Nucleus accumbens (tissue), 56 donors: ENCODE measurements around the gene SH3YL1.

ENCODE experiments used
- DNase-seq, 56 donors: peaks; one replicate each; lab custom pipeline; 2025; lab: John Stamatoyannopoulos, UW

SH3YL1 gene

GRCh38 chr2:259789-260331, 4.0 kb downstream of the SH3YL1 start:
- DNase-seq: no peak

DNA sequence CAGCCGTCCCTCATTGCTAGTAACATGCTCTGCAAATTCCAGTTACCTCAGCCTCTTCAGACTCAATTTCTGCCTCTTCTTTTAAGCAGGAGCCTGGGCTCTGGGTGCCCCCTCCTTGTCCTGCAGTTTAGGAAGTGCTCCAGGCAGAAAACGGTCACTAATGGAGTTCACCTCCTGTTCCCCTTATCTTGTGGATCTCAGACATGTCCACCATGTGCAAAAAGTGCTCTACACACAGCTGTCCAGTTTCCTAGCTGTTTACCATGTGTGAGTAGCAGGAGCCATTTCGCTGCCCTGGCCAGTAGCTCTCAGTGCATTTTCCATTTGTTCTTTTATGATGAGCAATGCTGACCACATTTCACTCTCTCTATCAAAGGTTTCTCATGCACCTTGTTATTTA, 4.9 kb downstream of the SH3YL1 start:
- DNase-seq: no peak

- DNase-seq: no peak
Observed at GRCh38 chr2:257842-258241, 6.0 kb downstream of the SH3YL1 start.

GRCh38 chr2:257429-257828, 6.4 kb downstream of the SH3YL1 start:
- no peak for DNase-seq

DNA sequence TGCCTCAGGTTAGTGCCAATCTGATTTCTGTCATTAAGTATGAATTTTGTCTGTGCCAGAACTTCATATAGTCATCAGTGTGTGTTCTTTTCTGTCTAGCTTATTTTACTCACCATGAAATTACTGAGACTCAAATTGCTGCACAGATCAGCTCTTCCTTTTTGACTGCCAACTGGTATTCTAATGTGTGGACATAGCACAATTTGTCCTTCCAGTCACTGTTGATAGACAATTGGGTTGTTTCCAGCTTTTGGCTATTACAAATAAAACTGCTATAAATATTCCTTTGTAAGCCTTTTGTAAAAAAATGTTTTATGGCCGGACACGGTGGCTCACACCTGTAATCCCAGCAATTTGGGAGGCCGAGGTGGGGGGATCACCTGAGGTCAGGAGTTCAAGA, 7.7 kb downstream of the SH3YL1 start:
- DNase-seq: no peak

GRCh38 chr2:255195-255594, 8.6 kb downstream of the SH3YL1 start:
- DNase-seq: no peak

DNA sequence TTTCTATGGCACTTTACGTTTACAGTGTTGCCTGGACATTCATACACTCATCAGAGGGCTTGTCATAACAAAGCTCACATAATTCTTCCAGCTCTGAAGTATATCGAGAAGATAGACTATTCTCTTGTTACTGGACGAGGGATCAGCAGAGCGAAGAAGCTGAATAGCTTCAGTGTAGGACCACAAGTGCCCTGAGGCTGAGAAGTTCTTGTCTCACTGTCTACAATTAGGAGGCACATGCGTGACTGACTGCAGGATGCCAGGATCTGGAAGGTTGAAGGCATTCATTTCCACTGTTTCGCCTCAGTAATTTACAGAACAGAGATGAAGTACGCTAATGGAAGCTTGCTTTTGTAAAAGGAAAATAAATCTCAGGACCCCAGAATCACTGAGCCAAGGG, 9.6 kb downstream of the SH3YL1 start:
- no peak for DNase-seq

- DNase-seq: no peak
Observed at GRCh38 chr2:253202-253638, 10.6 kb downstream of the SH3YL1 start.

DNA sequence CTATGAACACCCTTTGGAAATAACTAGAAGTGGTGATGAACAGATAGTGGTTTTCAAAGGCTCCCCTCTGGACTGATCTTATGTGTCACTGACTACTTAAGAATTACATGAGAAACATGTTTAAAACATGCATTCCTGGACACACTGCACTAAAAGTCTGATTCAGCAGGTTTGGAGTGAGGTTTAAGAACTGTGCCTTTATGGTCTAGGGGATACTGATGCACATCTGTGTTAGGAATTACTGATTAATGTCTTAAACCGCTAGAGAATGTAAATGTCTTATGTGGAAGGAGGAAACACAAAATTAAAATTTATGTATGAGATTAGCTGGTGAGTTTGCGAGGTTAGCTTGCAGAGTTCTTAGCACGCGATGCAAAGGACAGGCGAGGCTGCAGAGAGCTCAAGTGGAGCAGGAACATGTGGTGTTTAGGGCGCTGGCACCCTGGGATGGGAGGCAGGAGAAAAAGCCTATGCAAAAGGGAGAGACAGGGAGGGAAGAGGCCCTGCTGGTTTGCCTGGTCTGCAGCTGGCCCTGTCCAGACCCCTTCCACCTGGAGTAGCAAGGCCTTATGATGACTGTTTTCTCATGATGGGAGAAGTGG, 11.7 kb downstream of the SH3YL1 start:
- no peak for DNase-seq

- no peak for DNase-seq
Observed at GRCh38 chr2:249538-250042, 14.2 kb downstream of the SH3YL1 start.

DNA sequence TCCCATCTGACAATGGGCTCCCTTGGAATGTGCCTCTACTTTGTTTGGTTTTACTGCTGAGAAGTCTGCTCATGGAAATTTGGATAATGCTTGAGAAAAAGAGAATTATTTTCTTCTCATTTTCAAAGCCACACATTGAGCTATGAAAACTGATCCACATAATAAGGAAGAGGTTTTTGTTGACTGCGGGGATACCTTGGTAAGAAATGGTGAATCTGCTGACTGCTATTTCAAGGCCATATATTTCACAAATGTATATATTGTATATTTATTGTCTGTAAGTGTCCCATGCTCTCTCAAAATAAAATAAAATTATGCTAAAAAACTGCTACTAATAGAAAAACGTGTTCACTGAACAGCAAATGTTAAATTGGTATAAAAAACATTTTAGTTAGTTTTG, 15.1 kb downstream of the SH3YL1 start:
- no peak for DNase-seq

DNA sequence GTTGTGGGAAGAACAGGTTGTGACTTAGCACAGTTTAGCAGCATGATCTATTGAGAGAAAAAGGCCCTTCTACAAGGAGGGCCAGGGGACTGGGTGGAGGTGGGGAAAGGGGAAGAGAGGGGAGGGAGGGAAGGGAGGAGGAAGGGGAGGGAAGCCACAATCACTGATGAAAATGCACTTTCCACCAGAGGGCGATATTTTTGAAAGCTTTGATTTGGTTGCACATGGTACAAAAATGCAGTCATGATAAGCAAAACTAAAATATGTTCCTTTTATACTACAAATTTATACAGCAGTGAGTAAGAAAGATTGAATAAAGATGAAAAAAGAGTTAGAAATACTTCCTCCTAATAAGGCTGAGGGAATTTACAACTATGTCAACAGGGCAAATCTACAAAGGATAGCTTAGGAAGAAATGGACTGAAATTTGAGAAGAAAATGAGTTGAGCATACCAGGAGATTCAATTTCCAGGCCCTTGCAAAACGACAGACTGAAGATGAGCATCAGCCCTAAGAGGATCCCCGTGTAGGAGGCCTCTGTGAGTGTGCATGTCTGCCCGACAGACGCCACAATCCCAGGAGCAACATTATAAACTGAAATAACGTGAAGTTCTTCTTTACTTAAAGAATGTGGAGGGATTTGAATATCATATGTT, 17.2 kb downstream of the SH3YL1 start:
- DNase-seq: peak in 2 of 56 donors; percentile 20 to 21

- no peak for DNase-seq
Observed at GRCh38 chr2:244547-244946, 19.3 kb downstream of the SH3YL1 start.

DNA sequence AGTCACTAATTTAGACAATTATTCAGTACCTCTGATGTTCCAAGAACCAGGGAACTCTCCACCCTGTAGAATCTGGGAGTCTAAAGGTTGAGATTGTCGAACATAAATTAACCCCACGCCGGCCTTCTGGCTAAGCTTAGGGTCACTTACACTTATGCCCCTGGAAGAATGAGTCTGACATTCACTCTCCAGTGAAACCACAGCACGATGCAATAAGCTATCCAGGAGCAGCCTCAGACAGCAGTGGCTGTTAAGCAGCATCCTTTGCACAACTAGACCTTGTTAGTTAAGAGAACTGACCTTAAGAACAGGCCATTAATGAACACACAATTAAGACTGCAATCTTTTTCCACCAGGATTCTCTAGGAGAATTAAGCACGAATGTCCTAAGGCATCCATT, 25.0 kb downstream of the SH3YL1 start:
- DNase-seq: peak in 1 of 56 donors; percentile 16

DNA sequence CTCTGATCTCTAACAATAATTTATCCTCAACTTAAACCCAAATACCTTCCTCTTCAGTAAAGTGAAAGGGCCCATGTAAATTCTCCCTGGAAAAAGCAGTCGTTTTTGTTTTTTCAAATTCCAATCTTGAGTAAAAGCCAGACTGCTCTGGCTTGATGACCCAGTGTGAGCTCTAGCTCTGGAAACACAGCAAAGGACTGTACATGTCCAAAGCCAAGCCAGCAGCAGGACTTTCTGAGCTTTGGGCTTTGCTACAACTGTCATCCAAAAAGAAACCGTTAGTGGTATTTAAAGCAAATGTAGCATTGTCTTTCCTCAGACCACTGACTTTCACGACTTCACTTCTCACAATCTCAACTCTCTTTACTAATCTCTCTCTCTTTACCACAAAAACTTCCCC, 25.4 kb downstream of the SH3YL1 start:
- DNase-seq: peak in 4 of 56 donors; percentile 14 to 27 (median 22)

DNA sequence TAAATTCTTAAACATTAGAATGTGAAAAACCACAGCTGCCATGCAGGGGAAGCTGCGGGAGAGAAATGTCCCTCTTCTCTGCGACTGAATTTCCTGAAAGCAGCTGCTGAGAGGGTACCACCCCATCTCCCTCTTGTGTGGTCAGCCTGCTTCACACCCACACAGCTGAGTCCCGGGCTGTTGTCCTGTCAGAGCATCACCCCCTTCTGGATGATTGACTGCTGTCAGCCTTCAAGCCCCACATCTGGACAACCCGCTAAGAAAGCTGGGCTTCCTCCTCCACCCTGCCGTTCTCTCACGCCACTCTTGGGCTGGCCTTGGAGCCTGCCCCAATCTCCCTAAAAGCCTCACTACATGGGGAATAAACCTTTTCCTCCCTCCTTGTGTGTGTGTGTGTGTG, 26.0 kb downstream of the SH3YL1 start:
- peak in 13 of 56 donors; percentile 14 to 46 (median 25) for DNase-seq

DNA sequence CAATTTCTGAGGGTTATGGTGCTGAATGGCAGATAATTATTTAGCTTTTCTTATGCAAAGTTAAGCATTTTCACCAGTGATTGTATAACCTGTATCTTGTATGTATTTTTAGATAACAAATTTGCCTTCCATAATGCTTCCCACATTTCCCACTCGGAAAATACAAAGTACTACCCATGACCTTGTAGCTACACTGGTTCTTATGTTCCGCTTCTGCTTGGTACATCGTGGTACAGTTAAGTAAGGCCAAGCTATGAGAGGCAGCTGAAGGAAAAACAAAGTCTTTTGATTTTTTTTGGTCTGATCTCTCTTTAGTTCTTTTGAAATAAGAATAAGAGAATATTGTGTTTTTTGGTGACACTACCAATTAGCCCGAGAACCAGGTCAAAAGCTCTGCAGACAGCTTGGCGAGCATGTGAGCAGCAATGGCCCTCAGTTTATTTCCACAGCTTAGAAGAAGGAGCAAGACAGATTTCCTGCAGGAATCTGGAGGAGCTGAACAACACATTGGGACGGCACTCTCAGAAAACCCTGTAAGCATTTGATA, 26.8 kb downstream of the SH3YL1 start:
- DNase-seq: no peak

- no peak for DNase-seq
Observed at GRCh38 chr2:234421-234820, 29.4 kb downstream of the SH3YL1 start.

DNA sequence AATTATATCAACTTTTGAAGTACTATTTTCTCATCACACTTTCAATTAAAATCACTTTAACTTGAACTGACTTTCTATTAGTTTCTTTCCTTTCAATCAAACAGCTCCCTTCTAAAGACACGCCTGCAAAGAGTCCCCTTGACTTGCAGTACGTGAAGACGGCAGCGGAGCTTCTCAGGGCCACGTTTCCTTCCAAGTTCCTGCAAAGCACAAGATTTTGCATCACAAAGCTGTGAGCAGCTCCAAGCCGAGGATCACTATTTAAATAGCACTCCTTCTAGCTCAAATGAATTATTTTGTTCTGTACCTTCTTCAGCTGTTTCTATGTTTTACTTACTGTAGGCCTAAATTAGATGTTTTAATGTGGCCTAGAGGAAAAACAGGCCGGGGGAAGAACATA, 30.8 kb downstream of the SH3YL1 start:
- no peak for DNase-seq

GRCh38 chr2:231521-232185, 32.2 kb downstream of the SH3YL1 start:
- peak in 44 of 56 donors; percentile 28 to 84 (median 64) for DNase-seq
